Liver (tissue), 3 donors: ENCODE data around the gene GLI1.

Experiments used
- ATF3 ChIP-seq: IDR thresholded peaks from 2 replicates; pipeline ENCODE4 v1.6.1; 2016; ENCODE audit warnings: antibody characterized with exemption
- EGR1 ChIP-seq, 2 donors: IDR thresholded peaks; 2 replicates each; pipeline ENCODE4 v1.6.1; 2016 to 2018; ENCODE audit warnings: antibody characterized with exemption in 2 of 2, low read depth in 2 of 2
- GABPA ChIP-seq, 2 donors: IDR thresholded peaks in 1 of 2; conservative IDR thresholded peaks in 1 of 2; 2 replicates each; pipeline ENCODE4 v1.6.1; 2016; ENCODE audit warnings: antibody characterized with exemption in 2 of 2, mild to moderate bottlenecking in 1 of 2, moderate library complexity in 1 of 2
- HNF4G ChIP-seq: IDR thresholded peaks from 2 replicates; pipeline ENCODE4 v1.6.1; 2016; ENCODE audit warnings: antibody characterized with exemption
- JUND ChIP-seq, 2 donors: IDR thresholded peaks; 2 replicates each; pipeline ENCODE4 v1.6.1; 2016; ENCODE audit warnings: antibody characterized with exemption in 2 of 2
- RAD21 ChIP-seq, 2 donors: IDR thresholded peaks; 2 replicates each; pipeline ENCODE4 v1.6.1; 2016; ENCODE audit warnings: antibody characterized with exemption in 2 of 2, mild to moderate bottlenecking in 2 of 2
- RXRA ChIP-seq, 2 donors: IDR thresholded peaks; 2 replicates each; pipeline ENCODE4 v1.6.1; 2017 to 2018; ENCODE audit warnings: antibody characterized with exemption in 2 of 2, mild to moderate bottlenecking in 1 of 2
- SP1 ChIP-seq: IDR thresholded peaks from 2 replicates; pipeline ENCODE4 v1.6.1; 2018; ENCODE audit warnings: antibody characterized with exemption, mild to moderate bottlenecking
- TAF1 ChIP-seq: conservative IDR thresholded peaks from 2 replicates; pipeline ENCODE4 v1.6.1; 2016; ENCODE audit warnings: antibody characterized with exemption, mild to moderate bottlenecking
- YY1 ChIP-seq: IDR thresholded peaks from 2 replicates; pipeline ENCODE4 v1.6.1; 2016; ENCODE audit warnings: antibody characterized with exemption, mild to moderate bottlenecking
- TF ChIP-seq, protein P1 (sequence below): fragments of 150-350 bp; IDR thresholded peaks from 2 replicates; pipeline ENCODE4 v1.5.1; 2017; ENCODE audit warnings: improper control_type of control experiment, low read depth, low read length; ENCODE audit not compliant: missing input control
- TF ChIP-seq, protein P2 (sequence below): IDR thresholded peaks from 2 replicates; pipeline ENCODE4 v1.6.1; 2016; ENCODE audit warnings: antibody characterized with exemption, mild to moderate bottlenecking
- TF ChIP-seq, protein P3 (sequence below): IDR thresholded peaks from 2 replicates; pipeline ENCODE4 v1.6.1; 2016; ENCODE audit warnings: antibody characterized with exemption
- TF ChIP-seq, protein P4 (sequence below): IDR thresholded peaks from 2 replicates; pipeline ENCODE4 v1.6.1; 2016; ENCODE audit warnings: antibody characterized with exemption
- donor health status: healthy.
- donor health status: healthy.

GRCh38 chr12:57462912-57463253 is 3.3 kb downstream of the GLI1 start:
- TF ChIP-seq, protein P1, sequence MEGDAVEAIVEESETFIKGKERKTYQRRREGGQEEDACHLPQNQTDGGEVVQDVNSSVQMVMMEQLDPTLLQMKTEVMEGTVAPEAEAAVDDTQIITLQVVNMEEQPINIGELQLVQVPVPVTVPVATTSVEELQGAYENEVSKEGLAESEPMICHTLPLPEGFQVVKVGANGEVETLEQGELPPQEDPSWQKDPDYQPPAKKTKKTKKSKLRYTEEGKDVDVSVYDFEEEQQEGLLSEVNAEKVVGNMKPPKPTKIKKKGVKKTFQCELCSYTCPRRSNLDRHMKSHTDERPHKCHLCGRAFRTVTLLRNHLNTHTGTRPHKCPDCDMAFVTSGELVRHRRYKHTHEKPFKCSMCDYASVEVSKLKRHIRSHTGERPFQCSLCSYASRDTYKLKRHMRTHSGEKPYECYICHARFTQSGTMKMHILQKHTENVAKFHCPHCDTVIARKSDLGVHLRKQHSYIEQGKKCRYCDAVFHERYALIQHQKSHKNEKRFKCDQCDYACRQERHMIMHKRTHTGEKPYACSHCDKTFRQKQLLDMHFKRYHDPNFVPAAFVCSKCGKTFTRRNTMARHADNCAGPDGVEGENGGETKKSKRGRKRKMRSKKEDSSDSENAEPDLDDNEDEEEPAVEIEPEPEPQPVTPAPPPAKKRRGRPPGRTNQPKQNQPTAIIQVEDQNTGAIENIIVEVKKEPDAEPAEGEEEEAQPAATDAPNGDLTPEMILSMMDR: no peak
- TF ChIP-seq ATF3 (no peak), RAD21 (IDR thresholded peaks at IDR 0.05) (no peak), YY1 (no peak), RXRA (IDR thresholded peaks at IDR 0.05) (no peak), HNF4G (no peak), GABPA (IDR thresholded peaks at IDR 0.05 in 1 of 2, conservative IDR thresholded peaks at IDR 0.05 in 1 of 2) (no peak), SP1 (no peak), EGR1 (IDR thresholded peaks at IDR 0.05; ENCODE audit: low read depth in 2 of 2) (no peak), TAF1 (no peak), JUND (IDR thresholded peaks at IDR 0.05) (no peak)
- TF ChIP-seq, protein P2, sequence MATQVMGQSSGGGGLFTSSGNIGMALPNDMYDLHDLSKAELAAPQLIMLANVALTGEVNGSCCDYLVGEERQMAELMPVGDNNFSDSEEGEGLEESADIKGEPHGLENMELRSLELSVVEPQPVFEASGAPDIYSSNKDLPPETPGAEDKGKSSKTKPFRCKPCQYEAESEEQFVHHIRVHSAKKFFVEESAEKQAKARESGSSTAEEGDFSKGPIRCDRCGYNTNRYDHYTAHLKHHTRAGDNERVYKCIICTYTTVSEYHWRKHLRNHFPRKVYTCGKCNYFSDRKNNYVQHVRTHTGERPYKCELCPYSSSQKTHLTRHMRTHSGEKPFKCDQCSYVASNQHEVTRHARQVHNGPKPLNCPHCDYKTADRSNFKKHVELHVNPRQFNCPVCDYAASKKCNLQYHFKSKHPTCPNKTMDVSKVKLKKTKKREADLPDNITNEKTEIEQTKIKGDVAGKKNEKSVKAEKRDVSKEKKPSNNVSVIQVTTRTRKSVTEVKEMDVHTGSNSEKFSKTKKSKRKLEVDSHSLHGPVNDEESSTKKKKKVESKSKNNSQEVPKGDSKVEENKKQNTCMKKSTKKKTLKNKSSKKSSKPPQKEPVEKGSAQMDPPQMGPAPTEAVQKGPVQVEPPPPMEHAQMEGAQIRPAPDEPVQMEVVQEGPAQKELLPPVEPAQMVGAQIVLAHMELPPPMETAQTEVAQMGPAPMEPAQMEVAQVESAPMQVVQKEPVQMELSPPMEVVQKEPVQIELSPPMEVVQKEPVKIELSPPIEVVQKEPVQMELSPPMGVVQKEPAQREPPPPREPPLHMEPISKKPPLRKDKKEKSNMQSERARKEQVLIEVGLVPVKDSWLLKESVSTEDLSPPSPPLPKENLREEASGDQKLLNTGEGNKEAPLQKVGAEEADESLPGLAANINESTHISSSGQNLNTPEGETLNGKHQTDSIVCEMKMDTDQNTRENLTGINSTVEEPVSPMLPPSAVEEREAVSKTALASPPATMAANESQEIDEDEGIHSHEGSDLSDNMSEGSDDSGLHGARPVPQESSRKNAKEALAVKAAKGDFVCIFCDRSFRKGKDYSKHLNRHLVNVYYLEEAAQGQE: no peak
- TF ChIP-seq, protein P3, sequence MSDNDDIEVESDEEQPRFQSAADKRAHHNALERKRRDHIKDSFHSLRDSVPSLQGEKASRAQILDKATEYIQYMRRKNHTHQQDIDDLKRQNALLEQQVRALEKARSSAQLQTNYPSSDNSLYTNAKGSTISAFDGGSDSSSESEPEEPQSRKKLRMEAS: no peak
- TF ChIP-seq, protein P4, sequence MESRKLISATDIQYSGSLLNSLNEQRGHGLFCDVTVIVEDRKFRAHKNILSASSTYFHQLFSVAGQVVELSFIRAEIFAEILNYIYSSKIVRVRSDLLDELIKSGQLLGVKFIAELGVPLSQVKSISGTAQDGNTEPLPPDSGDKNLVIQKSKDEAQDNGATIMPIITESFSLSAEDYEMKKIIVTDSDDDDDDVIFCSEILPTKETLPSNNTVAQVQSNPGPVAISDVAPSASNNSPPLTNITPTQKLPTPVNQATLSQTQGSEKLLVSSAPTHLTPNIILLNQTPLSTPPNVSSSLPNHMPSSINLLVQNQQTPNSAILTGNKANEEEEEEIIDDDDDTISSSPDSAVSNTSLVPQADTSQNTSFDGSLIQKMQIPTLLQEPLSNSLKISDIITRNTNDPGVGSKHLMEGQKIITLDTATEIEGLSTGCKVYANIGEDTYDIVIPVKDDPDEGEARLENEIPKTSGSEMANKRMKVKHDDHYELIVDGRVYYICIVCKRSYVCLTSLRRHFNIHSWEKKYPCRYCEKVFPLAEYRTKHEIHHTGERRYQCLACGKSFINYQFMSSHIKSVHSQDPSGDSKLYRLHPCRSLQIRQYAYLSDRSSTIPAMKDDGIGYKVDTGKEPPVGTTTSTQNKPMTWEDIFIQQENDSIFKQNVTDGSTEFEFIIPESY: no peak
